Central memory CD4-positive, alpha-beta T cell (primary cell): ENCODE results near the gene APOBEC3G.
"Not testable (repeated sequence)": the region's sequence is repeated elsewhere in the genome, so short reads cannot be mapped to it uniquely, and the experiment has no call there.

Experiments
- DNase-seq: peaks from one replicate; pipeline ENCODE4 v3.0.0; 2022

APOBEC3G gene

GRCh38 chr22:39068033-39068785, 8.9 kb upstream of the APOBEC3G start:
- DNase-seq, result no peak

DNA sequence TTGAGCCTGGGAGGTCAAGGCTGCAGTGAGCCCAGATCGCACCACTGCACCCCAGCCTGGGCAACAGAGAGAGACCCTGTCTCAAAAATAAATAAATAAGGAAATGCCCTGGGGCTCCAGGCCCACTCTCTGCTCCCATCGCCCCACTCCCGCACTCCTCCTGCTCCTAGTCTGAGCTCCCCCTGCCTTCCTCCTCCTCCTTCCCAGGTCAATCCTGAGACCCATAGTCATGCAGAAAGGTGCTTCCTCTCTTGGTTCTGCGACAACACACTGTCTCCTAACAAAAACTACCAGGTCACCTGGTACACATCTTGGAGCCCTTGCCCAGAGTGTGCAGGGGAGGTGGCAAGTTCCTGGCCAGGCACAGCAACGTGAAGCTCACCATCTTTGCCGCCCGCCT, 6.9 kb upstream of the APOBEC3G start:
- no peak for DNase-seq

GRCh38 chr22:39072581-39072981, 4.5 kb upstream of the APOBEC3G start:
- DNase-seq, result not testable (repeated sequence)

- no peak for DNase-seq
Measured at GRCh38 chr22:39073981-39074380, 3.1 kb upstream of the APOBEC3G start.

- not testable (repeated sequence) for DNase-seq
Measured at GRCh38 chr22:39076155-39077025, 685 bp upstream of the APOBEC3G start.

GRCh38 chr22:39077912-39078311, 837 bp downstream of the APOBEC3G start:
- DNase-seq, result not testable (repeated sequence)

DNA sequence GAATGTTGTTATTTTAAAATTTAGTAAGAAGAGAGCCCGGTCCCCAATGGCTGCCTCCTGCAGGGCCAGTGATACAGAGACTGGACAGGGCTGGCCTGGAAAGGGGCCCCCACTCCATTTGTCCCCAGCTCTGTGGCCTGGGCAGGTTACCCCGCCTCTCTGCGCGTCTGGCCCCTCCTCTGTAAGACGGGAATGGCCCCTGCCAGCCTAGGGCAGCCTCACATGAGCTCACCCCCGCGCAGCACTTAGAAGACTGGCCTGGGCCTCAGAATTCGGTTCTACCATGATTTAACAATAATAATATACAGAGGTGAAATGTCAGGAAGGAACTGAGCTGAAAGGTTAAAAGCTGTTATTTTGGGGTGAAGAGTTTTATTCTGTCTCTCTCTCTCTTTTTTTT, 1.3 kb downstream of the APOBEC3G start:
- no peak for DNase-seq

GRCh38 chr22:39079054-39079637, 2.1 kb downstream of the APOBEC3G start:
- DNase-seq, result not testable (repeated sequence)

DNA sequence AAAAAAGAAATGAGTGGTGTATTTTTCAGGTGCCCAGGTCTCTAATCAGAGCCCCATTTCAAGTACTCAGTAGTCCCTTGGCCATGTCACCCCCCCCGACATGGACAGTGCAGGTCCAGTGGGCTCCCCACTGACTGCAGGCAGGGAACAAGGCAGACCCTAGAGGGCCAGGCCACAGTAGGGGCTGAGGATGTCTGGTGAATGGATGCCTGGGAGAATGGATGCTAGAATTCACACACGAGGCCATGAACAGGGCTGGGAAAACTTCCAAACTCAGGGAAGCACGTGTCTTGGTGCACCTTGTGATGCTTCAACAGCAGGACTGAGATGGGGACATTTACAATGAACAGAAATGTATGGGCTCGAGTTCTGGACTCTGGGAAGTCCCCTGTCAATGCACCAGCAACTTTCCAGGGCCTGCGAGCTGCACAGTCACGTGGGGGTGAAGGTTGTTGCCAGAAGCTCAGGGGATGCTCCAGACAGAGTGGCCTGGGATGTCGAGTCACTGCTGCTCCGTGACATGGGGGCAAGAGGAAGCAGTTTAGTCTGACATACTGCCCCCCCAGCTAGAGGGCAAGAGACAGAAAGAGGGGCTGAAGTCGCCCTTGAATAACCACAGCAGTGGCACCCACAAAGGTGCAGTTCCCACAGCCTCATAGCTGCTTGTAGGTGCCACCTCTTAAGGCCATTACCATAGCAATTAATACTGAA, 3.1 kb downstream of the APOBEC3G start:
- no peak for DNase-seq

GRCh38 chr22:39081016-39081415, 3.9 kb downstream of the APOBEC3G start:
- no peak for DNase-seq

DNA sequence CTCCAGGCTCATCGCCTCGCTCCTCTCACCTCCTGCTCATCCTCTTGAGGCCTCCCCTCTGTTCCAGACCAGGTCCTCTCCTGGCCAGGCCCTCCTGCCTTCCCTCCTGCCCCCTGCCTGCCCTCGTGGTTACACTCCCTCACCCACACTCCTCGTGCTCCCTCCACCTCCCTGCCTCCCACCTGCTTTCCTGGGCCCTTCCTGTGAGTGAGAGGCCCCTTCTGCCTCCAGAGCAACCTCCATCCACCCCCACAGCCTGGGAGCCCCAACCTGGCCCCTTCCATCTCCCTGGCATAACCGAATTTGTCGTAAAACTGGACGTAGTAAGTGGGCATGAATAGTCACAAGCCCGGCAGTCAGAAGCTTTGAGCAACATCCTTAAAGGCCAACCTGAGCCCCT, 4.5 kb downstream of the APOBEC3G start:
- no peak for DNase-seq

- no peak for DNase-seq
Measured at GRCh38 chr22:39083212-39084165, 6.4 kb downstream of the APOBEC3G start.

- DNase-seq, result no peak
Measured at GRCh38 chr22:39084666-39085065, 7.6 kb downstream of the APOBEC3G start.

GRCh38 chr22:39087098-39087497, 10.0 kb downstream of the APOBEC3G start:
- DNase-seq, result no peak

DNA sequence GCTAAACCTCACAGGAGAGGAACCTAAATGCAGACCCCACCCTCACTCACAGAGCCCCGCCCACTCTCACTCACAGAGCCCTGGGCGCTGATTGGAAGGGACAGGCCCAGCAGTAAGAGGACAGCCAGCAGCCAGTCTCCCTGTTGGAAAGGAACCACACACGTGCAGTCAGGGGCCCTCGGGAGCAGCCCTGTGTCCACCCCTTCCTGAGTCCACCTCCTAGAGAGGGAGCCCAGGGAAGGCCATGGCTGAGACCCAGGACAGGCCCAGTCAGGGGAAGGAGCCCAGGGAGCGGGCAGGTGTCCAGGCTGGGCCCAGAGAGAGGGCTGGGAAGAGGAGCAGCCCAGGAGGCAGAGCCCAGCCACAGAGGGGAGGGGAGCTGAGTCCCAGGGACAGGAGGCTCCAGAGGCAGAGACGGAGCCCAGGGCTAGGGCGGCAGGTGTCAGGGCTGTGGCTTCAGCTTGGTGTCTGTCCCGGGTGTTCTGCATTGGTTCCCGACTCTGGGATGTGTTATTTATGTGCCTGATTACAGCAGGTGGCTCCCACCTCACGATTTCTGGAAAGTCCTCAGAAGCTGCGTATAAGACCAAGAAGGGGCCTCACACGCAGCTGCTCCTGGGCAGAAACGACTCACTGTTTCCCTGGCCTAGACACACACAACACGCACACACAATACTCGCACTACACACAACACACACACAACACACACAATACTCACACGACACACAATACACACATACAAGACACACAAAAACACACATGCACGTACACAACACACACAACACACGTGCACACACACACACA, 11.0 kb downstream of the APOBEC3G start:
- no peak for DNase-seq

GRCh38 chr22:39088685-39089032, 11.6 kb downstream of the APOBEC3G start:
- DNase-seq, result no peak

DNA sequence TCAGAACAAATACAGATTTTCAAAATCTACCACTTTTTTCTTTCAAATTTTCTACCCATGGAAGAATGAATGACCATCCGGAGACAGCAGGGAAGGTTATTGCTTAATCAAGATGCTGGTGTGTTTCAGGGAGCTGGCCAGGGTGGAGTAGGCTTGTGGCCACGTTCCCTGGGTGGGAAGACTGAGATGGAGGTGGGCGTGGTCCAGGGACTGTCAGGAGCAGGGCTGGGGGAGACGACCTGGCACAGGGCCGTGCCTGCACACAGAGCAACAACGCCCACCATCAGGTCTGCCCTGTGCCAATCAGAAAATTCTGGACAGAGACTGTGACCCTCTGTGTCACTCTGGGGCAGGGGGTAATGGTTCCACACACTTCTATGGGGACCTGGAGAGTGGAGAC, 12.9 kb downstream of the APOBEC3G start:
- DNase-seq, result no peak

- peak; percentile 94 for DNase-seq
Measured at GRCh38 chr22:39090426-39091064, 13.5 kb downstream of the APOBEC3G start.

- DNase-seq, result no peak
Measured at GRCh38 chr22:39091126-39092081, 14.3 kb downstream of the APOBEC3G start.
